ENCODE measurements around the gene ZNF462. TPM values are rescaled to one million over a fixed set of nuclear protein-coding genes. Genes with fewer than 3 reads are reported as not detected.

The ZNF462 gene
- total RNA-seq, 2 experiments from 2014 or later = 0.28 to 0.70 TPM

DNA sequence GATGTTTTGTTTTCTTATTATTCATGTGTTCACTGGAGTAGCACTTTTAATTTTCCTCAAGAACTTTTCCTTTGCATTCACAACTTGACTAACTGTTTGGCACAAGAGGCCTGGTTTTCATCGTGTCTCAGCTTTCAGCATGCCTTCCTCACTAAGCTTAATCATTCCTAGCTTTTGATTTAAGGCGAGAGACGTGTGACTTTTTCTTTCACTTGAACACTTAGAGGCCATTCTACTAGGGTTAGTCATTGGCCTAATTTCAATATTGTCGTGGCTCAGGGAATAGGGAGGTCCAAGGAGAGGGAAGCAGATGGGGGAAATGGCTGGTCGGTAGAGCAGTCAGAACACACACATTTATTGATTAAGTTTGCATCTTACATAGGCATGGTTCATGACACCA lies 94.0 kb downstream of the ZNF462 start:
- H3K36me3 Mint-ChIP-seq (ENCODE audit: low read depth) = no peaks in the 10 kb centered on the region

DNA sequence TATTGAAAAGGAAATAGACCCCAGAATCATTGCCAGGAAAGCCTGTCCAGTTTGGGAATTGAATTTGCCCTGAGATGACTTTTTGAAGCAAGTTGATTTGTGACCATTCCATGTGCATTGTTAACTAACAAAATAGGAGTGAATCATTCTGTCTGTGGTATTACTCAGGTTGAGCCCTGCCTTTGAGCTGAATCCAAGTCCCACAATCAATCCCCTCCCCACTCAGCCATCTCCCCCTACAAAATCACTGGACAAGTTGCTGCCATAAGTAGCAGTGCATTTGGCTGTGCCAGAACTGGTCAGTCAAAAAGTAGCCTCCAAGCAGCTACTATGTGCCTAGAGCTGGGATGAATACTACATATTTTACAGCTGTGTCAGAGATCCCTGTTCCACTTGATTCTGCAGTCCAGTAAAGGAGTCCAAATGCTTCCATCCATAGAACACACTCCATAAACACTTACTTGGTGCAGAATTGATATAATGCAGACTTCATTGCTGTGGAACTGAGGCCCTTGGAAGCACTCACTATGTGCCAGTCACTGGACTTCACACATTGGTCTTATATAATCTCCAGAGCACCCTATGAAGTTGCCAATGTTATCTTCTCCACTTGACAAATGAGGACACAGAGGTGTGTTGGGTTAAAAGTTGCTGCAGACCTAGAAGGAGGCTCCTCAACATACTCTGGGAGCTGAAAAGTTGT lies 96.1 kb downstream of the ZNF462 start:
- CTCF ChIA-PET = no interaction called here
- Mint-ChIP-seq H3K36me3 (ENCODE audit: low read depth) (no peaks in the 10 kb centered on the region), H3K9me3 (no peaks in the 10 kb centered on the region), H3K27me3 (no peaks in the 10 kb centered on the region), H3K4me1 (no peaks in the 10 kb centered on the region), H3K27ac (no peak overlapping the region), H3K4me3 (no peak overlapping the region)
- no peak for DNase-seq
- POLR2A ChIA-PET = no interaction called here

More for the DNA sequence above, 94.0 kb downstream of the ZNF462 start:
- Mint-ChIP-seq H3K27me3 (no peaks in the 10 kb centered on the region), H3K4me1 (no peaks in the 10 kb centered on the region), H3K4me3 (no peak overlapping the region), H3K27ac (no peak overlapping the region), H3K9me3 (no peaks in the 10 kb centered on the region)
- ChIA-PET POLR2A (no interaction called here), CTCF (no interaction called here)
- no peak for DNase-seq

DNA sequence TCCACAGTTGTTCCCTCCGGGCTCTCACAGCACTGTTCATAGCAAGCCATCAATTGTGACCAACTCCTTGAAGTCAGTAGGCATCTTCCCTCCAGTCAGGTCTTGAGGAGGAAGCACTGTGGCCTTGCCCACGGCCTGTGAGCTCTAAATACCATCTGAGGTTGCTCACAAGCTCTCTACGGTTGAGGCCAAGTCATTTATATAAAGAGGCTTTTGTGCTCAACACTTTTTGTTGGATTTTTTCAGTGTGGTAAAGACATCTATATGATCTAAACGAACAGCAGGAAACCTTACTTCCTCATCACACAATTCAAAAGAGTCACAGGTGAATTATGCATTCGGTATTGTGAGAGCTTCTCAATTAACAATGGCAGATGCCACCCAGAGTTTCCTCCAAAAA lies 97.3 kb downstream of the ZNF462 start:
- CTCF ChIA-PET = no interaction called here
- no peaks in the 10 kb centered on the region for H3K36me3 Mint-ChIP-seq (ENCODE audit: low read depth)

DNA sequence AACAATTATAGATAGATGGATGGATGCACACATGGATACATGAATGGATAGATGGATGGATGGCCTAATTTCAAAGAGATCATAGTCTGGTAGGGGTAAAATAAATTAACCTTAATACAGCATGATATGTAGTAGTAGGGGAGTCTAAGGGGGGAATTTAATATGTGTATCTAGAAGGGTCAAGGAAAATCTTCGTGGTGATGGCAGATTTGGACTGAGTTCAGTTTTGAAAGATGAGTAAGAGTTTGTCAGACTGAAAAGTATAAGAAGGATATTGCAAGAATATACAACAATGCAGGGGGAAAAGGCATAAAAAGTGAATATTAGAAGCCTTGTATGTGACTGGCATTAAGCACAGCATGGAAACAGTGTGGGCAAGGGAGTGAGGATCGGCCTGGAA lies 98.7 kb downstream of the ZNF462 start:
- Mint-ChIP-seq H3K9me3 (no peaks in the 10 kb centered on the region), H3K27me3 (no peaks in the 10 kb centered on the region), H3K4me3 (no peak overlapping the region), H3K4me1 (no peaks in the 10 kb centered on the region), H3K27ac (no peak overlapping the region), H3K36me3 (ENCODE audit: low read depth) (no peaks in the 10 kb centered on the region)
- DNase-seq = no peak
- CTCF ChIA-PET = no interaction called here
- POLR2A ChIA-PET = no interaction called here

More for the DNA sequence above, 97.3 kb downstream of the ZNF462 start:
- no peak for DNase-seq
- H3K4me3 Mint-ChIP-seq = no peak overlapping the region
- no peaks in the 10 kb centered on the region for H3K4me1 Mint-ChIP-seq
- no peaks in the 10 kb centered on the region for H3K27me3 Mint-ChIP-seq
- H3K27ac Mint-ChIP-seq = no peak overlapping the region
- POLR2A ChIA-PET = no interaction called here
- H3K9me3 Mint-ChIP-seq = no peaks in the 10 kb centered on the region

DNA sequence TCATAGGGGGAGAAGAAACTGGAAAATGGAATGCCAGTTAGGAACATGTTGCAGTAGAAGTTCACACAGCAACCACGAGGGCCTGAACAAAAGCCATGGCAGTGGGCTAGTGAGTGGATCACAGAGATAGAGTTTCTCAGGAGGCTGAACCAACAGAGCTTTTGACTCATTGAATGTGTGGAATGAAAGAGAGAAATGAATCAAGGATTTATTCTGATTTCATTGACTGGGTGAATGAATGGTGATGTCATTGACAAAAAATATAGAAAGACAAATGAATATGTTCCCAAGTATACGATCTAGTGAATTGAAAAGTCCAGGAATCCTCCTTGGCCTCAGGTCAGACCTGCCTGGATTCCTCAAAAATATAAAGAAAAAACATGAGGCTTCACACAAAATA lies 99.2 kb downstream of the ZNF462 start:
- no peak for DNase-seq
- H3K4me1 Mint-ChIP-seq = no peaks in the 10 kb centered on the region
- H3K27ac Mint-ChIP-seq = no peak overlapping the region
- no peaks in the 10 kb centered on the region for H3K36me3 Mint-ChIP-seq (ENCODE audit: low read depth)
- CTCF ChIA-PET = no interaction called here
- POLR2A ChIA-PET = no interaction called here
- H3K9me3 Mint-ChIP-seq = no peaks in the 10 kb centered on the region
- H3K4me3 Mint-ChIP-seq = no peak overlapping the region
- no peaks in the 10 kb centered on the region for H3K27me3 Mint-ChIP-seq

DNA sequence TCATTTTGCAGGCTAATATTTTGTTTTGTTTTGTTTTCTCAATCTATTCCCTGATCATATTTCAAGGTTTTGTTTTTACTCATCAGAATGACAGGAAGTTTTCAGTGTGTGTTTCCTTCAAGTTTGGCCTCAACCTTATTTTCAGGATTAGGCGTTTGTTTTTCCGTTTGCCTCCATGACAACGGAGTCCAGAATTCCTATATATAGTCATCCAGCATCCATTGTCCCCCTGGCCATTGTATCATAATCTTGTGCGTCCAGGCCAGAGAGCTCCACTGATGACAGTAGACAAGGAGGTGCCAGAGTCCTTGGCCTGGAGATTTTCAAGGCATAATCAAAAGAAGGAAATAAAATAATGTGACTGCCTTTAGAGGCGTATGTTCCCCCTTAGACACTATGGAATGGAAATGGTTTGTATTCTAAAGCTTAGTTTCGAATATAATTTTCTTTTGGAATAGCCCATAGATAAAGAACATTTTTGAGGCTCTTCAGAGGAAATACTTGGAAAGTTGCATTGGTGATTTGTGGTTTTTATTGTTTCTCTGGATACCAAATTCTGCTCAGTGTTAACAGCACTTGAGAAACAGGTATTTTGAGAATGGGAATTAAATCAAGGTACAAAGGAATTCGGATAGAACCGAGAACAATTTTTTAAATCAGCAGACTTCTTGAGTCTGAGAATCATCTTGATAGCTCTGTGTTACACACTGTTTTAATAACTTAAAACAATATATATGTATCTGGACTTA lies 99.8 kb downstream of the ZNF462 start:
- ChIA-PET POLR2A (no interaction called here), CTCF (no interaction called here)
- H3K4me1 Mint-ChIP-seq = no peaks in the 10 kb centered on the region
- H3K4me3 Mint-ChIP-seq = no peak overlapping the region
- no peak overlapping the region for H3K27ac Mint-ChIP-seq
- H3K27me3 Mint-ChIP-seq = no peaks in the 10 kb centered on the region
- no peak for DNase-seq
- no peaks in the 10 kb centered on the region for H3K36me3 Mint-ChIP-seq (ENCODE audit: low read depth)
- no peaks in the 10 kb centered on the region for H3K9me3 Mint-ChIP-seq

DNA sequence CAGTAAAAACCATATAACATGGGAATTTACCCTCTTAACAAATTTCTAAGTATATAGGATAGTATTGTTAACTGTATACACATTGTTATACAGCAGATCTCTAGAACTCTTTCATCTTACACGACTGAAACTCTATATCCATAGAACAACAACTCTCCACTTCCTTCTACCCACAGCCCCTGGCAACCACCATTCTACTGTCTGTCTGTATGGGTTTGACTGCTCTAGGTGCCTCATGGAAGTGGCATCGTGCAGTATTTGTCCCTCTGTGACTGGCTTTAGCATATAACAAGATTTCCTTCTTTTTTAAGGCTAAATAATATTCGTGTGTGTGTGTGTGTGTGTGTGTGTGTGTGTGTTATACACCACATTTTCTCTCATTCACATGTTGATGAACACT lies 100.7 kb downstream of the ZNF462 start:
- no peak overlapping the region for H3K27ac Mint-ChIP-seq
- no peaks in the 10 kb centered on the region for H3K36me3 Mint-ChIP-seq (ENCODE audit: low read depth)
- no peak overlapping the region for H3K4me3 Mint-ChIP-seq
- no peak for DNase-seq
- H3K9me3 Mint-ChIP-seq = no peaks in the 10 kb centered on the region
- no peaks in the 10 kb centered on the region for H3K27me3 Mint-ChIP-seq
- ChIA-PET CTCF (no interaction called here), POLR2A (no interaction called here)
- H3K4me1 Mint-ChIP-seq = no peaks in the 10 kb centered on the region

DNA sequence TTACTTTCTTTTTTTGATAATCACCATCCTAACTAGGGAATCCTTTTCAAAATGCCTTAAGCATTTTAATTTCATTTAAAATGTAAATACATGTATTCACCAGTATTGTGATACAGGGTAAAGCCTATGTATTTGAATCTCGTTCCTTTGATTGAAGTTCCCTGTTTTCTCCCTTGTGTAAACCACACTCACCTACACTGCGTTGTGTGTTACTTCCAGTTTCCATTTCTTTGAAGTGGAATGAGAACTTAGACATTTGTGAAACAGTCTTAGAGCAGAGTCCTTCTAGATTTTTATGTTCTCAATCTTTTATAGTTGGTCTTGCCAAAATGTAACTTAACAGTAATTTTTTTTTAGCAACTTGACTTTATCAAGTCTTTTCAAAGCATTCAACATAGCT lies 101.4 kb downstream of the ZNF462 start:
- POLR2A ChIA-PET = no interaction called here
- no peak overlapping the region for H3K27ac Mint-ChIP-seq
- no peak overlapping the region for H3K4me3 Mint-ChIP-seq
- H3K4me1 Mint-ChIP-seq = no peaks in the 10 kb centered on the region
- no peaks in the 10 kb centered on the region for H3K27me3 Mint-ChIP-seq
- DNase-seq = no peak
- CTCF ChIA-PET = no interaction called here
- H3K9me3 Mint-ChIP-seq = no peaks in the 10 kb centered on the region
- H3K36me3 Mint-ChIP-seq (ENCODE audit: low read depth) = no peaks in the 10 kb centered on the region

DNA sequence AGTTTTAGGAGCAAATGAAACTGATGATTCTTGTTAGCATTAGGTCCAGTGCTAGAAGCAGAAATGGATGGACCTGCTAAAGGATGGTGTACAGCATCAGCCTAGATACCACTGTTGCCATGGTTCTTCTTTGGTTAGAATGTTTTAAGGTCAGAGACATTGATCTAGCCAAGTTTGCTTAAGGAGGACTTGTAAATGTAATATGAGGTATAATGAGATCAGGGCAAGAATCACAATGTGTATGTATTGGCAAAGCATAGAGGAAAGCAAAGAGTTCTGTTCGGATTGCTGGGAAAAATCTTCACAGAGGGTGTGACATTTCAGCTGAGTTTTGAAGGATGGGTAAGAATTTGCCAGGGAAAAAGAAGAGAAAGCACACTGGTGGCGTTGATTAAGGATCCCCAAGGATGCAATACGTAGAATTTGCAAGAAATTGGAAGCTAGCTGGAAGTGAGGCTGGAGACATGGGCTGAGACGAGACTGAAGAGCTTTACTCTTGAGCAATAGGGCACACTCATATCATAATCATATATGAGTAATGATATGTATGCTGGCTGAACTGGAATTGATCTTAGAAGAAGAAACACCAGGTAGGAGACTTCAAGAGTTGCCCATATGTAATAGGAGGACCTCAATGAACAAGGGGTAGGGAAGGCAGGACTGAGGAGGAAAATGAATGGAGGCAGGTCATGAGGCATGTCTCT lies 102.0 kb downstream of the ZNF462 start:
- Mint-ChIP-seq H3K27ac (no peak overlapping the region), H3K27me3 (no peaks in the 10 kb centered on the region), H3K4me3 (no peak overlapping the region), H3K4me1 (no peaks in the 10 kb centered on the region), H3K36me3 (ENCODE audit: low read depth) (no peaks in the 10 kb centered on the region), H3K9me3 (no peaks in the 10 kb centered on the region)
- no peak for DNase-seq
- CTCF ChIA-PET = no interaction called here
- POLR2A ChIA-PET = no interaction called here

DNA sequence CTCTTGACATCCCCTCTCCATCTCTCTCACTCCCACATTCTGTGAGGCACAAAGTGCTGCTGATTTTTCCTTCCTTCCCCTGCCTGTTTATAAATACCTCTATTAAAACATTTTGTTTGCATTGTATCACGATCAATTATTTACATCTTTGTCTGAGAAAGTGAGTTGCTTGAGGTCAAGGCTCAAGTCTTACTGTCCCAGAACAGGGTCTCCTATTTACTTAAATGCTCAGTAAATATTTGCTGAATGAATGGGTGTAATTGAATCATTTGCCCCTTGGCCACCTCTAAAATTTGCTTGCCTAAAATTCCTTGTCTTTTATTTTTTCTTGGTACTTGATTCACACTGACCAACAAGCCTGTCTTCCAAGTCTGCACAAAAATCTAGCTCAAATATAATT lies 103.5 kb downstream of the ZNF462 start:
- Mint-ChIP-seq H3K27me3 (no peaks in the 10 kb centered on the region), H3K4me1 (no peaks in the 10 kb centered on the region), H3K27ac (no peak overlapping the region), H3K9me3 (no peaks in the 10 kb centered on the region), H3K4me3 (no peak overlapping the region), H3K36me3 (ENCODE audit: low read depth) (no peaks in the 10 kb centered on the region)
- POLR2A ChIA-PET = no interaction called here
- DNase-seq = no peak
- CTCF ChIA-PET = no interaction called here

DNA sequence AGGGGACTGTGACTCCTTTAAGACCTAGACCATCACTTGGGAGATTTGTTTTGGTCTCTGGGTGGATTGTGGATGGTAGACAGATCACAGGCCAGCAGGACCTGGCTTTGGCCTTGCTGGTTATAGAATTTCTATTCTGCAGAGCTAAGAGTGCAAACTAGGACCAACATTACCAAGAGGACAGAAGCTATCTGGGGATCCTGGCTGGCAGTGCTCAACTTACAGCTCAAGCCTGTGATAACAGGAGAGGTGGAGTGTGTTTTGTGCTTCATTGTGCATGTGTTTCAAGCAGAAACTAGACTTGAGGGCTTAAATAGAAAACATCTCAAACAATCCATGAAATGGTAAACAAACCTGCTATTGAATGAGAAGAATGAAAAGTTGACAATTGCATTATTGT lies 106.7 kb downstream of the ZNF462 start:
- no peak overlapping the region for H3K27ac Mint-ChIP-seq
- CTCF ChIA-PET = no interaction called here

DNA sequence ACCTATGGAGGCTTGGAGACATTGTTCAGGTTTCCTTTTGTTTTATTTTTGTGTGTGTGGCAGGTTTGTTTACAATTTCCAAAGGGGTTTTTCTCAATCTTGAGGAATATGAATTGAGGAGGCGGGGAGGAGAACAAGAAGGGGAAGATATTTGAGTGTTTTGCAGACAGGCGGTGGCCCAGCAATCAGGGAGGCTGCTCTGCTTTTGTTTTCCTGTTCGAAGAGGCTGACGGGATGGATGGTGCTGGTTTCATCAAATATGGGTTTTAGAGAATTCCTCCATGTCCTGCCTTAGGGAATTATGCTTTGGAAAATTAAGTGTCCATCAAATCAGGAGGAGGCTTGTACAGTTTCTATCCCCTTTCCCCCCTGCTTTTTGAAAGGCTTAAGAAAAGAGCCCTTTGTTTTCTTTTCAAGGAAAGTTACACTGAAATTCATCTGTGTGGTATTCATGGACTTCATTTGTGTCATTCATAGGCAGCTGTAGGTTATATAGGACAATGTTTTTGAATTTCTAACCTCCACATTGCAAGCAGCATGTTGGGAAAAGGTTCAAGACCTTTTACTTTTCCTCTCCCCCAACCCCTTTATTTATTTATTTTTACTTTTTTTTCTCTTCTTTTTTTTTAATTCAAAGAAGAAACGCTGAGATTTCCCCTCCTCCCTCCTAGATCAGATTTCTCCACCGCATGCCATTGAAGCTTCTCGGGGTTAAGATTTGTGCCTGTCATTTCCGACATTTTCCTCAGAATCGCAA lies 107.4 kb downstream of the ZNF462 start:
- DNase-seq = no peak
- Mint-ChIP-seq H3K27me3 (no peaks in the 10 kb centered on the region), H3K4me3 (no peak overlapping the region), H3K9me3 (no peaks in the 10 kb centered on the region), H3K27ac (no peak overlapping the region), H3K4me1 (no peaks in the 10 kb centered on the region), H3K36me3 (ENCODE audit: low read depth) (no peaks in the 10 kb centered on the region)
- ChIA-PET POLR2A (no interaction called here), CTCF (no interaction called here)

More for the DNA sequence above, 106.7 kb downstream of the ZNF462 start:
- POLR2A ChIA-PET = no interaction called here
- Mint-ChIP-seq H3K36me3 (ENCODE audit: low read depth) (no peaks in the 10 kb centered on the region), H3K4me3 (no peak overlapping the region), H3K9me3 (no peaks in the 10 kb centered on the region), H3K27me3 (no peaks in the 10 kb centered on the region), H3K4me1 (no peaks in the 10 kb centered on the region)
- DNase-seq = no peak

DNA sequence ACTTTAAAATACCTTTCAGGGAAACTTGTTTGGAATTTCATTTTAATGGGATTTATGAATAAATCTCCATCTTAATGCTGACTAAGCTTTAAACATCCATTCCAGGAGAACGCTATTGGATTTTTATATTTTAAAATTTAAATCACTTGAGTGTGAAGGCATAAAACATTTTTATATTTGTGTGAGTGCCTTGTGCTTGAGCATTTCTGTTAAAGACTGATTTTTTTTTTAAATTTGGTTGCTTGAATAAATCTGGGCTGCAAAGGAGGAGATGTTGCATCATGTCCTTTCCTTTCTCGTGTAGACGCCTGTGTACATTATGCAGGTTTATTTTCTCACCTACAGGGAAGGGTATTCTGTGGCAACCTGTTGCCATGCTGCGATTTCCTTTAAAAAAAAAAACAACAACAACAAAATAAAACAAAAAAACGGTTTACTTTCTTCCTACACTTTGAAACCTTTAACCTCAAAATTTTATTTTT lies 108.1 kb downstream of the ZNF462 start:
- Mint-ChIP-seq H3K36me3 (ENCODE audit: low read depth) (no peaks in the 10 kb centered on the region), H3K4me3 (no peak overlapping the region), H3K27ac (no peak overlapping the region), H3K27me3 (no peaks in the 10 kb centered on the region), H3K9me3 (no peaks in the 10 kb centered on the region), H3K4me1 (no peaks in the 10 kb centered on the region)
- POLR2A ChIA-PET = no interaction called here
- CTCF ChIA-PET = no interaction called here
- DNase-seq = no peak

Measured in activated CD4-positive, alpha-beta memory T cell treated with anti-CD3 and anti-CD28 coated beads, Interleukin-2, amount 10 ng/mL, durations not matched to agents 7 days and 5 days (primary cell).